ENCODE data around the gene PFKL.

PFKL gene

DNA sequence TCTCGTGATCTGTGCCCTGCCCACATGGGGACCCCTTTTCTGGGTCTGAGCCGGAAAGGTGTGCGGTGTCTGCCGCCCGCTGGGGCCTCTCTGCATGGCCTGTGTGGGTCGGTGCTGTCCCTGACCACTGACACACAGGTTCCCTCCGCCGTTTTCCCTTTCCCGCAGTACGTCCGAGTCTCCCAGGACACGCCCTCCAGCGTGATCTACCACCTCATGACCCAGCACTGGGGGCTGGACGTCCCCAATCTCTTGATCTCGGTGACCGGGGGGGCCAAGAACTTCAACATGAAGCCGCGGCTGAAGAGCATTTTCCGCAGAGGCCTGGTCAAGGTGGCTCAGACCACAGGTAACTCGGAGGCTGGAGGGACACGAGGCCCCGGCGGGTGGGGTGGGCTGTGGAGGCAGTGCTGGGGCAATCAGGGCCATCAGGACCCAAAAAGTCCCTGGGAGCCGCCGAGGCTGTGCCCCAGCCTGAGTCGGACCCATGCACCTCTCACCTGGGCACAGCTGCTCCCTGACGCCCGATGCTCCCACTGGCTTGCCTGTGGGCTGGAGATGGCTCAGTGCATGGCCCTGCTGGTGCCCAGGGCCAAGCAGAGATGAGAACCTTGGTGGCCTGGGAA, 66.8 kb downstream of the PFKL start:
- in situ Hi-C loops (cut with HindIII; ENCODE audit: low pct_unique_long_range_greater_than_20kb, low sequenced_read_pairs) = no loop called here
- no peak for DNase-seq (ENCODE audit: low read depth in 1 of 2, low spot score in 1 of 2)

DNA sequence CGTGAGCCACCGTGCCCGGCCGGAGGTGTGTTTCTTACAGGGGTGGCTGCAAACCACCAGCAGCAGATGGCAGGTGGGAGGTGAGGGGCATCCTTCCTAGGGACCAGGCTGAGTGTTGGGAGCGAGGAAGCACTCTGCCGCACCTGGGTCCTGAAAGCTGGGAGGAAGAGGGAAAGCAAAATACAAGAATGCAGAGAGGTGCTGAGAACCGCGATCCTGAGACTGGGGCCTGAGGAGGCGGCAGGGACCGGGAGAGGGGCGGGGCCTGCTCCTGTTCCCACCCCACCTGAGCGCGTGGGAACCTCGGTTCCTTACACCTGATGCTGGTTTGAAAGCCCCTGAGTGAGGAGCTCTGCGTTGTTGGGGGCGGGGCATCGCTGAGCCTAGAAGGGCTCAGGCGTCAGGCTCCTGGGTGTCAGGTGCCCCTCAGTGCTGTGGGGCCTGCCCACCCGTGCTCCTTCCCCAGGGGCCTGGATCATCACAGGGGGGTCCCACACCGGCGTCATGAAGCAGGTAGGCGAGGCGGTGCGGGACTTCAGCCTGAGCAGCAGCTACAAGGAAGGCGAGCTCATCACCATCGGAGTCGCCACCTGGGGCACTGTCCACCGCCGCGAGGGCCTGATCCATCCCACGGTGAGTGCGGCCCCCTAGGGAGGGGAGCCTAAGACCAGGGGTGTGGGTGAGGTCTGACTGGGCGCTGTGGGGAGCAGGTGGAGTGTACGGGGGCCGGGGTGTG, 69.0 kb downstream of the PFKL start:
- DNase-seq (ENCODE audit: low read depth in 1 of 2, low spot score in 1 of 2) = no peak
- TF ChIP-seq JUND (IDR thresholded peaks at IDR 0.05; ENCODE audit: low read depth) = no peak
- in situ Hi-C loops (cut with HindIII; ENCODE audit: low pct_unique_long_range_greater_than_20kb, low sequenced_read_pairs) = no loop called here

More for the DNA sequence above, 66.8 kb downstream of the PFKL start:
- no peak for TF ChIP-seq JUND (IDR thresholded peaks at IDR 0.05; ENCODE audit: low read depth)

DNA sequence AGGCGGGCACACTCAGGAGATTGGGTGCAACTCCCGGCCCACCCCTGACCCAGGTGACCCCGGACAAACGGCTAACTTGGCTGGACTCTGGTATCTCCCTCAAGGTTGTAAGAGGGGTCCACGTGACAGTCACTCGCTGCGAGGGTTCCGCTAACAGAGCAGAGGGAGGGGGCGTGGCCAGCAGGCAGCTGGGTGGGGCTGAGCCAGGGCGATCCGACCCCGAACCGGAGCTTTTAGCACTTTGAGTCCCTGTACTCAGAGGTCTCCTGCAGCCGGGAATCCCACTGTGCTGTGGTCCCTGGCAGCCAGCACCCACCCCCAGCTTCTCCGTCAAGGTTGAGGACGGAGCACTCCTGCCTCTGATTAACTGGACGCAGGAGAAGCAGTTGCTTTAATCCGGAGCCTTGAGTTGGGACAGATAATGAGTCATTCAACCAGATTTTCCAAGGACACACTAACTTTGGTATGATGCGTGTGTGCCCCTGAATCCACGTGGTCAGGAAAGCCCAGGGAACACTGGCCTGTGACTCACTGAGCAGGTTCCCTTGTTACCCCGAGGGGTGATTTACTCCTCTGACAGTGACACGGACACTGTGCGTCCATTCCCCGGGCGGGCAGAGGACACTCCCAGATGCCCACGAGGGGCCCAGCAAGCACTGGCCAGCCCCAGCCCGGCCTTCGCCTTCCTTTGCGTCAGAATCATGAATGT, 70.3 kb downstream of the PFKL start:
- DNase-seq (ENCODE audit: low read depth in 1 of 2, low spot score in 1 of 2) = peak; percentile 71 to 81
- TF ChIP-seq JUND (IDR thresholded peaks at IDR 0.05; ENCODE audit: low read depth) = no peak
- in situ Hi-C loops (cut with HindIII; ENCODE audit: low pct_unique_long_range_greater_than_20kb, low sequenced_read_pairs) = no loop called here

DNA sequence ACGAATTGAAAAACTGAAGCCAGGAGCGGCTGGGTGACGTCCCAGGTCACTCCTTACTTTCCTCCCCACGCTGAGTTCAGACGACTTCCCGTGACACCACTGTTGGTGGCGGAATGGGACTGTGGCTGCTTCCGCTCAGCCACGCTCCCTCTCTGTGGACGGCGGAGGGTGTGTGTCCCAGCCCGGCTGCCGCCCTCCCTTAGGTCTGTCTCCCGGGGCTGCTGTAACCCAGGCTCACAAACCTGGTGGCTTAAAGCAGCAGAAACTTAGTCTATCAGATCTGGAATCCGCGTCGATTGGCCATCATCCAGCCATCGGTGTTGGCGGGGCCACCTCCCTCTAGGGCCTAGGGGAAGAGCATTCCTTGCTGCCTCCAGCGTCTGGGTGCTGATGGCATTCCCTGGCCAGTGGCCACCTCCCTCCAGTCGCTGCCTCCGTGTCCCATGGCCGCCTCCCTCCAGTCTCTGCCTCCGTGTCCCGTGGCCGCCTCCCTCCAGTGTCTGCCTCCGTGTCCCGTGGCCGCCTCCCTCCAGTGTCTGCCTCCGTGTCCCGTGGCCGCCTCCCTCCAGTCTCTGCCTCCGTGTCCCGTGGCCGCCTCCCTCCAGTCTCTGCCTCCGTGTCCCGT, 71.0 kb downstream of the PFKL start:
- peak; percentile 31 to 34 for DNase-seq (ENCODE audit: low read depth in 1 of 2, low spot score in 1 of 2)
- in situ Hi-C loops (cut with HindIII; ENCODE audit: low pct_unique_long_range_greater_than_20kb, low sequenced_read_pairs) = no loop called here

DNA sequence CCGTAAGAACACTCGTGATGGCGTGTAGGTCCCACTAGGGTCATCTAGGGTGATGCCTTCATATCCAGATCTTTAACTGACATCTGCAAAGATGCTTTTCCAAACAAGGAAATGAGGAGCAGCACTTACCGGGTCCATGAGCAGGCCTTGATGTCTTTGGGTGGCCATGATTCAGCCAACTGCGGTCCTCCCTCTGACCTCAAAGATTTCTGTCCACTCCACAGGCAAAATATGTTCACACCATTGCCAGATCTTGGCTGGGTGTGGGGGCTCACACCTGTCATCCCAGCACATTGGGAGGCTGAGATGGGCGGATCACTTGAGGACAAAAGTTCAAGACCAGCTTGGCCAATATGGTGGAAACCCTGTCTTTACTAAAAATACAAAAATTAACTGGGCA, 71.7 kb downstream of the PFKL start:
- DNase-seq (ENCODE audit: low read depth in 1 of 2, low spot score in 1 of 2) = no peak
- in situ Hi-C loops (cut with HindIII; ENCODE audit: low pct_unique_long_range_greater_than_20kb, low sequenced_read_pairs) = no loop called here
- no peak for TF ChIP-seq JUND (IDR thresholded peaks at IDR 0.05; ENCODE audit: low read depth)

More for the DNA sequence above, 71.0 kb downstream of the PFKL start:
- TF ChIP-seq JUND (IDR thresholded peaks at IDR 0.05; ENCODE audit: low read depth) = no peak

DNA sequence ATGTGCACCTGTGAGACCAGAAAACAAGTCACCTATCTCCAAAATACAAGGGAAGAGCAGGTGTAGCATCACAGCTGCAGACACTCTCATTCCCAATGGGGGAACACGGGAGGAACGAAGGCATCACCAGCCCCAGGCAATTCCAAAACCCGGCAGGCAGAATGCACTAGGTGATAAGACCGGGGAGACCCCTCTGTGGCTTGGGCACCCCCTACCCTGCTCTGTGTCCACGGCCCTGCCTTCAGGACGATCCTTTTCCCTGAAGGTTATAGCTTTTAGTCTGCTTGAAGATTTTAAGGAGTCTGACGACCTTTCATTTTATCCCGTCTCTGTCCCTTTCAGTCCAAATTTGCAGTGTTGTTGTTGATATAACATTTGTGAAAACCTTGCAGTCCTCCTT, 72.8 kb downstream of the PFKL start:
- no peak for TF ChIP-seq JUND (IDR thresholded peaks at IDR 0.05; ENCODE audit: low read depth)
- no peak for DNase-seq (ENCODE audit: low read depth in 1 of 2, low spot score in 1 of 2)
- in situ Hi-C loops (cut with HindIII; ENCODE audit: low pct_unique_long_range_greater_than_20kb, low sequenced_read_pairs) = no loop called here

DNA sequence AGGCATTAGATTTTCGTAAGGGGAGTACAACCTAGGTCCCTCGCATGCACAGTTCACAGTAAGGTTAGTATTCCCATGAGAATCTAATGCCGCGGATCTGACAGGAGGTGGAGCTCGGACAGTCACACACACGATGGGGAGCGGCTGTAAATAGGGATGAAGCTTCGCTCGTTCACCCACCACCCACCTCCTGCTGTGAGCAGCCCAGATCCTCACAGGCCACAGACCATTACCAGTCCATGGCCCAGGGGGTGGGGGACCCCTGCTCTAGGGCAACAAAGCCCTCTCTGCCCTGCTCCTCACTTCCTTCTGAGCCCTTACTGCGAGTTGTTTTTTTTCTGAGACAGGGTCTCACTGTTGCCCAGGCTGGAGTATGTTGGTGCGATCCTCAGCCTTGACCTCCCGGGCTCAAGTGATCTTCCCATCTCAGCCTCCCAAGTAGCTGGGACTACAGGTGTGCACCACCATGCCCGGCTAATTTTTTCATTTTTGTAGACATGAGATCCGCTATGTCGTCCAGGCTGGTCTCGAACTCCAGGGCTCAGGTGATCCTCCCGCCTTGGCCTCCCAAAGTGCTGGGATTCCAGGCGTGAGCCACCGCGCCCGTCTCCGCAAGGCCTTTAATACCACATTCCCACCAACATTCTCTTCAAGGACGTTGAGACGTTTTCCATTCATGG, 74.9 kb downstream of the PFKL start:
- DNase-seq (ENCODE audit: low read depth in 1 of 2, low spot score in 1 of 2) = no peak
- in situ Hi-C loops (cut with HindIII; ENCODE audit: low pct_unique_long_range_greater_than_20kb, low sequenced_read_pairs) = no loop called here
- TF ChIP-seq JUND (IDR thresholded peaks at IDR 0.05; ENCODE audit: low read depth) = no peak

DNA sequence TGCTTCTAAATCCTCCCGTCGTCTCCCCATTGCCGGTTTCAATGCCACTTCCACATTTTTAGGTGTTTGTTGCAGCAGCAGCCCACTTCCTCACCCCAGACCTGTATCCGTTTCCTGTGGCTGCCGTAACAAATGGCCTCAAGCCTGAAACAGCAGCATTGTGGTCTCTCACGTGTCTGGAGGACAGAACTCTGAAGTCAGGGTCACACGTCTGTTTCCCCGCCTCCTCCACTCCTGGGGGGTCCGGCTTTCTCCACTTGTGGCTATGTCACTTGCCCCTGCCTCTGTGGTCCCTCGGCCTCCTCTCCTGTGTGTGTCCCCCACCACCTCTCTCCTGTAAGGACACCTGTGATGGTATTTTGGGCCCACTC, 75.4 kb downstream of the PFKL start:
- no peak for TF ChIP-seq JUND (IDR thresholded peaks at IDR 0.05; ENCODE audit: low read depth)
- in situ Hi-C loops (cut with HindIII; ENCODE audit: low pct_unique_long_range_greater_than_20kb, low sequenced_read_pairs) = no loop called here
- DNase-seq (ENCODE audit: low read depth in 1 of 2, low spot score in 1 of 2) = no peak

DNA sequence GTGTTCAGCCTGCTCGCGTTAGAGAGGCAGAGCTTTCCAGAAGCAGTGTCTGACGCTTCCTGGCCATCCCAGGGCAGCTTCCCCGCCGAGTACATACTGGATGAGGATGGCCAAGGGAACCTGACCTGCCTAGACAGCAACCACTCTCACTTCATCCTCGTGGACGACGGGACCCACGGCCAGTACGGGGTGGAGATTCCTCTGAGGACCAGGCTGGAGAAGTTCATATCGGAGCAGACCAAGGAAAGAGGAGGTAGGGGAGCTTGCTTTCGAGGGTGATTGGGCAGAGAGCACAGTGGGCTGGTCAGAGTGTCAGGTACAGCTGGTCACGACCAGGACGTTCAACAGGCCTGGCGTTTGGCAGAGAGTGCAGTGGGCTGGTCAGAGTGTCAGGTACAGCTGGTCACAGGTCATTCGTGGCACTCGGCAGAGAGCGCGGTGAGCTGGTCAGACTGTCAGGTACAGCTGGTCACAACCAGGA, 75.9 kb downstream of the PFKL start:
- no peak for TF ChIP-seq JUND (IDR thresholded peaks at IDR 0.05; ENCODE audit: low read depth)
- DNase-seq (ENCODE audit: low read depth in 1 of 2, low spot score in 1 of 2) = no peak
- in situ Hi-C loops (cut with HindIII; ENCODE audit: low pct_unique_long_range_greater_than_20kb, low sequenced_read_pairs) = no loop called here

DNA sequence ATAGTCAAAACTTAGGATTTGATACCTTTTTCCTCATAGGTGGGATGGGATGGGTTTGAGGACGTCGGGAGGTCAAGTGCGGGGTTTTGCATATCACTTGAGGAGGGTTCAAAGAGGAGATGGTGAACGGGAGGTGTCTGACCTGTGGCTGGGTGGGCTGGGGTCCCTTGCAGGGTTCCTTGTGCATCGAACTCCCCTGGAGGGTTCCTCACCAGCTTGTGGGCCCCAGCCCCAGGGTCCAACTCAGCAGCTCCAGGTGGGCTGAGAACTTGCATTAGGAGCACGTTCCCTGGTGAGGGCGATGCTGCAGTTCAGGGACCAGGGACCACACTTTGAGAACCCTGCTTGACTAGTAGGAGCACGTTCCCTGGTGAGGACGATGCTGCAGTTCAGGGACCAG, 76.8 kb downstream of the PFKL start:
- in situ Hi-C loops (cut with HindIII; ENCODE audit: low pct_unique_long_range_greater_than_20kb, low sequenced_read_pairs) = no loop called here
- TF ChIP-seq JUND (IDR thresholded peaks at IDR 0.05; ENCODE audit: low read depth) = no peak
- no peak for DNase-seq (ENCODE audit: low read depth in 1 of 2, low spot score in 1 of 2)
